ENCODE data around the gene TTBK2. TPM values are rescaled to one million over a fixed set of nuclear protein-coding genes. Genes with fewer than 3 reads are reported as not detected.
A peak's percentile ranks its signal among the peaks of the same experiment; 100 is the strongest.

The TTBK2 gene
- total RNA-seq, 4 donors from 2014 or later: 8.8 to 20.3 (median 16.2) TPM

DNA sequence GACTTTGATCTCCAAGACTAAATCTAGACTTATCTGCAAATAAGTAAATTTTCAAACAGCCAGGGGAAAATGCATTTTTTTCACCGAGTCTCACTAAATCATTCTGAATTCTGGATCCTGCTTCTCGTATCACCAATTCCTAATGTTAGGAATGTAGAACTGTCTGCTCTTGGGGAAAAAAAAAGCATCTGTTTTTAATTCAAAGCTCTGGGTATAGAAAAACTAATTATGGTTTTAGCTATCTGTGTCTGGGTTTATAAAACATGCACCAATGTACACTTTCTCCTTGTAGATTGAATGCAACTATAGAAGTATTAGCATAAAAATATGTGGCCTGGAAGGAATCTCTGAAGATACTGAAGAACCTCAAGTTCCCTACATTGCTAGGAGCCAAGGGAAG lies 178.9 kb downstream of the TTBK2 start:
- intact Hi-C loops (cut with DNase I; ENCODE audit: low total_unique reads): loop anchor here (10.0 kb wide), 1 partner anchor 427 kb away; no protein-coding TSS in a partner anchor
- in situ Hi-C loops (cut with MboI; ENCODE audit: low sequenced_read_pairs in 4 of 4): no loop called here
- Histone ChIP-seq H3K4me1 (peaks cover 16 to 18% of the 10 kb centered on the region in 2 donors), H3K27ac (no peak overlapping the region), H3K36me3 (peaks cover 0 to 8% of the 10 kb centered on the region in 2 donors), H3K4me3 (no peak overlapping the region), H3K9me3 (no peaks in the 10 kb centered on the region), H3K27me3 (no peaks in the 10 kb centered on the region)
- DNase-seq (no peak), ATAC-seq (no peak)
- TF ChIP-seq, protein P1, sequence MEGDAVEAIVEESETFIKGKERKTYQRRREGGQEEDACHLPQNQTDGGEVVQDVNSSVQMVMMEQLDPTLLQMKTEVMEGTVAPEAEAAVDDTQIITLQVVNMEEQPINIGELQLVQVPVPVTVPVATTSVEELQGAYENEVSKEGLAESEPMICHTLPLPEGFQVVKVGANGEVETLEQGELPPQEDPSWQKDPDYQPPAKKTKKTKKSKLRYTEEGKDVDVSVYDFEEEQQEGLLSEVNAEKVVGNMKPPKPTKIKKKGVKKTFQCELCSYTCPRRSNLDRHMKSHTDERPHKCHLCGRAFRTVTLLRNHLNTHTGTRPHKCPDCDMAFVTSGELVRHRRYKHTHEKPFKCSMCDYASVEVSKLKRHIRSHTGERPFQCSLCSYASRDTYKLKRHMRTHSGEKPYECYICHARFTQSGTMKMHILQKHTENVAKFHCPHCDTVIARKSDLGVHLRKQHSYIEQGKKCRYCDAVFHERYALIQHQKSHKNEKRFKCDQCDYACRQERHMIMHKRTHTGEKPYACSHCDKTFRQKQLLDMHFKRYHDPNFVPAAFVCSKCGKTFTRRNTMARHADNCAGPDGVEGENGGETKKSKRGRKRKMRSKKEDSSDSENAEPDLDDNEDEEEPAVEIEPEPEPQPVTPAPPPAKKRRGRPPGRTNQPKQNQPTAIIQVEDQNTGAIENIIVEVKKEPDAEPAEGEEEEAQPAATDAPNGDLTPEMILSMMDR (IDR thresholded peaks at IDR 0.05 in 4 of 5, conservative IDR thresholded peaks at IDR 0.05 in 1 of 5): no peak
- TF ChIP-seq POLR2A (IDR thresholded peaks at IDR 0.05): no peak

DNA sequence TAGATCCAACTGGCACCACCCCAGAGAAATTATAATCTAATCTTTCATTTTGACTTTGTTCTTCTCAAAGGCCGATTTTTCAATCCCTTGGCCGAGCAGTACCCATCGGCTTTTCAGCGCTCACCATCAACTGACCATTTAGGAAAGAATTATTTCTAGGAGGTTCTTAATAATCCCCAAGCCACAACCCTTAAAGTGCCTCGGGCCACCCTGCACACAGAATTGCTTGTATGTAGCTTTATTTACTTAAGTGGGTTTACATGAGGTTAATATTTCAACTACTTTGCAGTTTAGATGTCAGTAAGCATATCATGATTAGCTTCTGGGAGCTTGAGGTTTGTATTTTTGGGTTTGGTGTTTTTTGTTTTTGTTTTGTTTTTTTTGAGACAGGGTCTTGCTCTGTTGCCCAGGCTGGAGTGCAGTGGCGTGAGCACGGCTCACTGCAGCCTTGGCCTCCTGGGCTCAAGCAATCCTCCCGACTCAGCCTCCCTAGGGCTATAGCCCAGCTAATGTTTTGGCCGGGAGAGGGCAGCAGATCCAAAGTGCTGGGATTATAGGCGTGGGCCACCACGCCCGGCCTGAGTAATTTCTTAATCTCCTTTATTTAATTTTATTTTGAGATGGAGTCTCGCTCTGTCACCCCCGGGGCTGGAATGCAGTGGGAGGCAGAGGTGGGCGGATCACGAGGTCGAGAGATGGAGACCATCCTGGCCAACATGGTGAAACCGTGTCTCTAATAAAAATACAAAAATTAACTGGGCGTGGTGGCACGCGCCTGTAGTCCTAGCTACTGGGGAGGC lies 182.8 kb downstream of the TTBK2 start:
- Histone ChIP-seq H3K4me3 (peak overlapping the region; percentile 61 to 90 (median 72)), H3K27me3 (no peaks in the 10 kb centered on the region), H3K36me3 (peaks cover 0 to 27% of the 10 kb centered on the region in 2 donors), H3K27ac (peak overlapping the region; percentile 85 to 96 (median 93)), H3K4me1 (peaks cover 20 to 23% of the 10 kb centered on the region in 2 donors), H3K9me3 (no peaks in the 10 kb centered on the region)
- no peak for DNase-seq
- no peak for ATAC-seq
- no peak for TF ChIP-seq POLR2A (IDR thresholded peaks at IDR 0.05)
- TF ChIP-seq, protein P1 (IDR thresholded peaks at IDR 0.05 in 4 of 5, conservative IDR thresholded peaks at IDR 0.05 in 1 of 5): no peak
- intact Hi-C loops (cut with DNase I; ENCODE audit: low total_unique reads): loop anchor here (2.0 kb wide), 1 partner anchor 183 kb away; the partner anchor contains the start of gene TTBK2
- in situ Hi-C loops (cut with MboI; ENCODE audit: low sequenced_read_pairs in 4 of 4): no loop called here

DNA sequence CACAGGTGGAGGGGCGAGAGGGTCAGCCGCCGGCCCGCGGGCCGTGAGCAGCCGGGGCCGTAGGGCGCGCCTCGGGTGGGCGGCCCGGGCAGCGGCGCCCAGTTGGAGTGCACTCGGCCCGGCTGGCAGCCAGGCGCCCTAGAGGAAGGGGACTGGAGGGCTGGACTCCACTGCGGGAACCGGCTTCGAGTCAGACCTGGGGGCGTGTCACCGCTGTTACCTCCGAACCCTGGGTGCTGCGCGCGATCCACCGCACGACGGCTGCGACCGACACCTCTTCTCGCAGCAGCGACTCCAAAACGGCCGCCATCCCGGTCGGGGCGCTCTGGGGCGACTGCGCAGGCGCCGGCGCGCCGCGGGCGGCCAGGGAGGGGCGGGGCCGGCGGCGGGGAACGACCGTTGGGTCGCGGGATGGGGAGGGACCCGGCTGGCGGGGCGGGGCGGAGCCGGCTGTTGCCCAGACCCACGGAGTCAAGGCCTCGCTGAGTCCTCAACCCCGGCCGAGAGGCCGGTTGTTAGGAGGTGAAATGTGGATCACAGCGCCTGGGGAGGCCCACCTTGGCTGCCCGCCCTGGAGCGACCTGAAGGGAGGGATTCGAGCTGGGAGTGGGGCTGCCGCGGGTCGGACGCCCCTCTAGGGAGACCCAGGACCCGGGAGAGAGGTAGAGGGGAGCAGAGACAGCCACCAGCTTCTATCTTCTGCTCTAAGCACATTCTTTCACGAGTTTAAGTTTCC lies 183.6 kb downstream of the TTBK2 start, which contains the start of gene CDAN1:
TSS of gene CDAN1 (minus strand) at position 336 of the 736 bp plus-strand sequence. CDS start at position 310, 26 bp downstream.
- DNase-seq: peak; percentile 83 to 89
- TF ChIP-seq POLR2A (IDR thresholded peaks at IDR 0.05): peak; percentile 74 to 75
- TF ChIP-seq, protein P1 (IDR thresholded peaks at IDR 0.05 in 4 of 5, conservative IDR thresholded peaks at IDR 0.05 in 1 of 5): peak in 1 of 5 experiments; percentile 20
- Histone ChIP-seq H3K9me3 (no peaks in the 10 kb centered on the region), H3K36me3 (peaks cover 0 to 34% of the 10 kb centered on the region in 2 donors), H3K27me3 (no peaks in the 10 kb centered on the region), H3K27ac (peak within 1 kb of the TSS; percentile 85 to 96 (median 93)), H3K4me3 (peak within 1 kb of the TSS; percentile 61 to 90 (median 72)), H3K4me1 (peaks cover 13 to 16% of the 10 kb centered on the region in 2 donors)
- in situ Hi-C loops (cut with MboI; ENCODE audit: low sequenced_read_pairs in 4 of 4) (no loop called here), intact Hi-C loops (cut with DNase I; ENCODE audit: low total_unique reads) (loop anchor here (2.0 kb wide), 1 partner anchor 184 kb away; the partner anchor contains the start of gene TTBK2)
- peak; percentile 94 for ATAC-seq

DNA sequence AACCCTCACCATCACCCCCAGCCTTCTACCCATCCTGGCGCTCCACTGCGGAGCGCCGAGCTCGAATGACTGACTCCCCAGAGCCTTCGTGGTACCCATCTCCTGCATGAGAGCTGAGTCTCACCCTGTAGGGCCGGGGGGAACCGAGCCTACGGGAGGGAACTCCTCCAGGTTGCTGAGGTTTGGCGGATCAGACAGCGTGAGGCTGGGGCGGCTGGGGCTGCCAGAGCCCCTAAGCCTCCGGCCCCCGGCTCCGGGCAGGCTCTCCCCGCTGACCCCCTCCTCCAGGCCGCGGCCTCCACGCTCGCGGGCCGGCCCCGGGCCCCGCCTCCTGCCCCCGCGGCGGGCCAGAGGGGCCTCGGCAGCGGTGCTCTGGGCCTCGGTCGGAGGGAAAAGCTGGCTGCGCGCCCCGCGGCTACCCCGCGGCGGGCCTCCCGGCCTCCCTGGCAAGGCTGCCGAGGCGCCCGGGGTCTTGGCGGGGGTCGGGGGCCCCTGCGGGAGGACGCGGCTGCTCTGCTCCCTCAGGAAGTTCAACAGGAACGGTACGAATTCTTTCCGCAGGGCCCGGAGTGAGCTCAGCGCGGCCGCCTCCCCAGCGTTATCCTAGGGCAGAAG lies 184.3 kb downstream of the TTBK2 start:
- H3K27ac ChIP-seq: peak overlapping the region; percentile 85 to 96 (median 93)
- no peak for TF ChIP-seq POLR2A (IDR thresholded peaks at IDR 0.05)
- TF ChIP-seq, protein P1 (IDR thresholded peaks at IDR 0.05 in 4 of 5, conservative IDR thresholded peaks at IDR 0.05 in 1 of 5): no peak
- ATAC-seq (peak; percentile 18 to 19), DNase-seq (no peak)
- intact Hi-C loops (cut with DNase I; ENCODE audit: low total_unique reads) (loop anchor here (2.0 kb wide), 1 partner anchor 185 kb away; the partner anchor contains the start of gene TTBK2), in situ Hi-C loops (cut with MboI; ENCODE audit: low sequenced_read_pairs in 4 of 4) (no loop called here)
- H3K36me3 ChIP-seq: peaks cover 0 to 41% of the 10 kb centered on the region in 2 donors
- H3K27me3 ChIP-seq: no peaks in the 10 kb centered on the region
- H3K4me1 ChIP-seq: peaks cover 11 to 15% of the 10 kb centered on the region in 2 donors
- peak overlapping the region; percentile 61 to 90 (median 72) for H3K4me3 ChIP-seq
- no peaks in the 10 kb centered on the region for H3K9me3 ChIP-seq

All from gastrocnemius medialis (tissue), 4 donors.